Measurements from ENCODE around the gene PSME4. TPM values are rescaled to one million over a fixed set of nuclear protein-coding genes. Genes with fewer than 3 reads are reported as not detected.
"Not testable (repeated sequence)": the region's sequence is repeated elsewhere in the genome, so short reads cannot be mapped to it uniquely, and the experiment has no call there.

The PSME4 gene
- polyA plus RNA-seq, 1 donor, result 82.8 TPM

GRCh38 chr2:53896864-53897263, 73.9 kb downstream of the PSME4 start:
- DNase-seq, result no peak

GRCh38 chr2:53886406-53887280, 84.2 kb downstream of the PSME4 start:
- DNase-seq, result no peak

GRCh38 chr2:53884883-53885282, 85.9 kb downstream of the PSME4 start:
- no peak for DNase-seq

- DNase-seq, result no peak
These were observed 88.8 kb downstream of the PSME4 start for GRCh38 chr2:53881986-53882385.

GRCh38 chr2:53881360-53881759, 89.4 kb downstream of the PSME4 start:
- no peak for DNase-seq

GRCh38 chr2:53880756-53881155, 90.0 kb downstream of the PSME4 start:
- no peak for DNase-seq

- no peak for DNase-seq
These were observed 93.2 kb downstream of the PSME4 start for GRCh38 chr2:53877556-53877955.

- no peak for DNase-seq
These were observed 93.7 kb downstream of the PSME4 start for GRCh38 chr2:53877112-53877511.

GRCh38 chr2:53874401-53874950, 96.3 kb downstream of the PSME4 start:
- no peak for DNase-seq

- no peak for DNase-seq
These were observed 103.0 kb downstream of the PSME4 start for GRCh38 chr2:53867773-53868172.

- no peak for DNase-seq
These were observed 103.6 kb downstream of the PSME4 start for GRCh38 chr2:53867169-53867568.

GRCh38 chr2:53865962-53866361, 104.8 kb downstream of the PSME4 start:
- no peak for DNase-seq

- DNase-seq, result no peak
These were observed 105.5 kb downstream of the PSME4 start for GRCh38 chr2:53865264-53865663.

GRCh38 chr2:53863538-53864227, 107.1 kb downstream of the PSME4 start:
- DNase-seq, result no peak

GRCh38 chr2:53861824-53862223, 109.0 kb downstream of the PSME4 start:
- DNase-seq, result no peak

- DNase-seq, result peak; percentile 27
These were observed 111.3 kb downstream of the PSME4 start, which contains the start of gene GPR75 for GRCh38 chr2:53859206-53860181. TSS of gene GPR75 (minus strand) at chr2:53859967. CDS start at chr2:53854756, 5,211 bp downstream.

- DNase-seq, result no peak
These were observed 114.5 kb downstream of the PSME4 start for GRCh38 chr2:53856272-53856671.

GRCh38 chr2:53854678-53855077, 116.1 kb downstream of the PSME4 start:
- DNase-seq, result no peak

- no peak for DNase-seq
These were observed 118.3 kb downstream of the PSME4 start for GRCh38 chr2:53852532-53852931.

GRCh38 chr2:53851052-53851757, 119.6 kb downstream of the PSME4 start:
- not testable (repeated sequence) for DNase-seq

- no peak for DNase-seq
These were observed 122.7 kb downstream of the PSME4 start for GRCh38 chr2:53848062-53848461.

Data from left kidney (tissue), 2 donors.